Inflammatory macrophage treated with lipopolysaccharide for 1 hour (primary cell): Measurements from ENCODE around the gene ORC5.
"Not testable (repeated sequence)": the region's sequence is repeated elsewhere in the genome, so short reads cannot be mapped to it uniquely, and the experiment has no call there.

Source experiments
- DNase-seq, 2 donors: peaks; one replicate each; pipeline ENCODE4 v3.0.0-alpha.2; 2020 to 2022

ORC5 gene

DNA sequence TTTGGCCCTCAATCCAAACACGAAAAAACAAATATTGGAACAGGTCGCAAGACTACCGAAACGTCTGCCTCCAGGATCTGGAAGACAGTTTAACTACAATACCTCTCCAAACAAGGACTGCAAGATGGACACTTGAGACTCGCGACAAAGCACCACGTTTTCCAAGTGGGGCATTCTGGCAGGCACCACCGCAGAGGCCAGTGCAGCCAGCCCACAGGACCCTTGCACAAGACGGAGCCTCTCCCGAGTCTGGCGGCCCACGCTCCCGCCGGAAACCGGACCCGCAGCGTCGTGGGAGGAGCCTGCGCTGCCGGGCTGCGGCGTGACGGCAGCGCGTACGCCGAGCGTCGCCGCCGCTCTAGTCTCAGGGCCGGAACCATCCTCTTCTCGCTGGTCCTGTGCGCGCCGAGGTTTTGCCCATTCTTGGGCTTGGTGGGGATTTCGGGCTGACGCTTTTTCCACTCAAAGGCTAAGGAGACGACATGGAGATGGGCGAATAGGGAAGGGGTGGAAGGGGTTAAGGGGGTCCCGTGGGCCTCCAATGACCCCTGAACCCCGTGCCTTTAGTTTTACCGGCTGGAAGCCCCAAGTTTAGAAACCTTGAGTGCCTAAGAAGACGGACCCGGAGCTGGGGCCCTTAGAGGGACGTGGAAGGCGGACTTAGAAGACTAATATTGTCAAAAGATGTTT, at the start of gene ORC5:
Gene ORC5 (minus strand): TSS at position 283 of the 690 bp plus-strand sequence. CDS start 109 bp downstream, at position 174.
- DNase-seq = peak; percentile 88 to 92

DNA sequence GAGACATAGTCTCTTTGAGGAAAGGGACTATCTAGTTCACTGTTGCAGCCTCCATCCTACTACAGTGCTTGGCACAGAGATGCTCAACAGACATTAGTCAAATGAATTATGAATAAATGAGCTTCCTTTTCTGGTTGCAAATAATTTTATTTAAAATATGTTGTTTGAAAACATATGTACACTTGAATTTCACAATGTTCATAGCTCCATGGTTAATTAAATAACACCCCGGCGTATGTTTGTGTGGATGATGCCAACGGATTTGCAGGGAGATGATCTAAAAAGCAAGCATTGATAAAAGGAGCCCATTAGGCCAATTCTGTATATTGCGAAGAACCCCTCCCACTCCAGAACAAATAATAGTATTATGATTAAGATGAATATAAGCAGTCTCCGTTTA, 47.8 kb upstream of the ORC5 start:
- no peak for DNase-seq

DNA sequence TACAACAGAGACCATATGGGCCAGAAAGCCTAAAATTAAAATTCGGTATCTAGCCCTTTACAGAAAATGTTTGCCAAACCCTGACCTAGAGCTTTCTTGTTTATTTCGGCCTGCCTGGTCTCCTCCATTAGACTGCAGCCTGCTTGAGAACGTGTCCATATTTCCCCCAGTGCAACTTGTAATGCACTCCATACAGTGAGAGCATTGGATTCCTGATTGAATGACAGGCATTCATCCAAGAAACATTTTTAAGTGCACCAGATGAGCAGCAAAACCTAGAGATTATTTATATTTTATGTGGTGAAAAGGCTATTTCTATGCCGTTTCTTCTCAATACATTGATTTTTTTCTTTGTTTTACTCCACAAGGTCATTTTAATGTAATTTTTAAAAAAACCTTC, 47.4 kb upstream of the ORC5 start:
- DNase-seq = no peak

DNA sequence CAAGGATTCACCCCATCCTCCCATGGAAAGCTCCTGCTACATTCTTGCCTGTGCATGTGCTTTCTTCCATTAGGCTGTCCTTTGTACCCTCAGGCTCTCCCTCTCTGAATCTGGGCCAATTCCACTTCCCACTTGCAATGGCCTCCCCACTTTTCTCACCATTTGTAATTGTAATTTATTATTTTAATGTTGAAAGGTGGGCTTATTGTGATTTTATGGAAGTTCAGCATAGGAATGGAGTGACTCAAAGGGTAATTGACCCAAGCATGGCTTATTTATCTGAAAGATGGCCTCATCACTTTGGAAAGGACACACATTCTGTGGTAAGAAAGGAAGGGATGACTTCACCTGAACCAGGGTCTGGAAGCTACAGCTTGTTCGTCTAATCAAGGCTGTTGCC, 46.9 kb upstream of the ORC5 start:
- no peak for DNase-seq

DNA sequence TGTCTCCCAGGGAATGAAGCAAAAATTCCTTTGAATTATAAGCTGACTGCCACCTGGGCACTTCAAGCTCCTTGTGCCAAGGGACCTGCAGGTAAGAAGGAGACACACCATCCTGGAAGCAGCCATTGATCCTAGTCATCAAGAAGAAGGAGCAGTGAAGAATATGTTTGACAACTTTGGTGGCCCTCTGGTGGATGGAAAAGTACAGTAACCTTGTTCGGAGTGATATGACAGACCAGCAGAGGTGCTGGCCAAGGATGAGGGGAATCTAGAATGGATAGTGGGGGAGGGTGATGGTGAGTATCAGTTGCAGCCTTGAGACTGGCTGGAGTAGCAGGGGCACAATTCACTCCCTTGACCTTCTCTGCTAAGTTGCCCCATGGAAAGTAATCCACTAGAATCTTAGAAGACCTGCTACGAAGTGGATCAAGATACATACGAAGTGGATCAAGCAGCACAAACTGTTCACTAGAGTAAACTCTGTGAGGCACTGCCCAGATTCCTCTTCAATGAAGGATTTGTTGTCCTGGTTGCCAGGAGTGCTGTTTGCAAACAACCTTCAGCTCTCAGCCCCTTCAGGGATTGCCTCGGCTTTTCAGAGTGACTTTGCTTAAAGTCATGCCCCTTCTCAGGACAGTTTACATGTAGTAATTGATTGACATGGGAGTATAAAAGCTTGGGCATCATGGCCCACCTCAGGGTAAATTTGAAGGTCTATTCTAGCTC, 44.8 kb upstream of the ORC5 start:
- no peak for DNase-seq

DNA sequence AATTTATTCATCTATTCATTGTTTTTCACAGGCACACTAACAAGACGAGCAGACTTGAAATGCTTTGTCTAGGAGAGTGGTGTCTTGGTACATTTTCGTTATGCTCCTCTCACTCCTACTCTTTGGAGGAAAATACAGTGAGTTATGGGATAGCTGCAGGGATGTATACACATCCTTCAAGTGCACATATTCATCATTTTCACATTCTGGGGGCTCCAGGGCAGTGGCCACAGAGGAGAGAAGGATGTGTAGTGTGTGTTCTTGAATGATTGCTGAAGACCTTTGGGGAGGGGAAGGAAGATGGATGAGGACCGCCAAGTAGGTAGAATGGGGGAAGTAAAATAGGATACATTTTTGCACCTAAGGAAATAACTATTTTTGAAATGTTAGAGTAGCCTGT, 34.8 kb upstream of the ORC5 start:
- no peak for DNase-seq

DNA sequence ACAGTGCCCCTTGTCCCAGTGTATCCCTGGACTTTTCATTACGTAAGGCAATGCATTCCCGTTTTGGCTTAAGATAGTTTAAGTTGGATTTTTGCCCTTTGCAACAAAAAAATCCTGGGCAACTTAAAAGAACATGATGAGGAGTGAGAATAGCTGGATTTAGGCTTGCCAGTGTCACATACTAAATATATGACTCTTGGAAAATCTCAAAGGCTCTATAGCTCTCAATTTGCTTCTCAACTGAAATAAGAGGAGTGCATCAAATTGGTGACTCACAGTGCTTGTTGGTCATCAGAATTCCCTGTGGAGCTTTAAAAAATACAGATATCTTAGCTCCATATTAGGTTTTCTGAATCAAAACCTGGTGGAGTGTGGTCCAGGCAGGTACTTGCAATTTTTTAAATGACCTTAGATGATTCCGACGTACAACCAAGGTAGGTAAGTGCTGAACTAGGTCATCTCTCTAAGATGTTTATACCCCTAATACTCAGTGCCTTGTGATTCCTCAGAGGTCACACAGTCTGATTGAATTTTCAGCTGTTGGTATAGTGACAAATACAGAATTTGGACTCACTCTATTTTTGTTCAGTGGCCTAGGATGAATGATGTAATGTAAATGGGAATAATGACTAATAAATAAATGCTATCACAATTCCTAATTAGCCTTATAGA, 33.9 kb upstream of the ORC5 start:
- no peak for DNase-seq

DNA sequence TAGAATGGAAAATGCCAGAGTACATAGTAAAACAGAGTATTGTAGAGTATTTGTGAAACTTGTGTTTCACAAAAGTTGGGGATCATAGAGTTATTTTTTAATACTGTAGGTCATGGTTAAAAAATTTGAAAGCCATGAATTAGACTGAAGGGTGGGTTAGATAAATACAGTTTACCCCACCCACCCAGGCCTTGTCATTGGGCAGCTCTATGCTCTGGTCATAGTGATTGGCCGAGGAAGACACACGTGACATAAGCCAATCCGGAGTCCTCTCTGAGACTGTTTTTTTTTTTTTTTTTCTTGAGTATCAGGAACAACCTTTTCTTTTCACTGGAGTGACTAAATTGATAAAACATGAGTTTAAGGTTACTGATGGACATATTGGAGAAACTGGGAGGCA, 33.3 kb upstream of the ORC5 start:
- no peak for DNase-seq

DNA sequence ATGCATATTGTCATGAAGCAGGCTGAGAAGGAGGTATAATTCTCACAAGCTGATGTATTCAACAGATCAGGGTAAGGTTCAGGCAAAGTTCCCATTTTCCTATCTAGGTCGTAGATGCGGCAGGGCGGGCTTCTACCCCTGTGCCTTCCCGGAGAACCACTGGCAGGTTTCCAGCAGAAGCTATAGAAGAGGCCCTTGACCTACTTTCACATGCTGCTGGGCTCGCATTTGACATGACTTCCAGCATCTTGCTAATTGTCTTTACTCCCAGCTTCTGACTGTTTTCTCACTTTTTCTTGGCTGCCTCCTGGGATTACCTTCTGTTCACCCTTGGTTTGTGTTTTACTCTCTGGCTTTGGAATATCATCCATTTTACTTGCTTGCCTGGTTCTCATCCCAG, 32.6 kb upstream of the ORC5 start:
- no peak for DNase-seq

DNA sequence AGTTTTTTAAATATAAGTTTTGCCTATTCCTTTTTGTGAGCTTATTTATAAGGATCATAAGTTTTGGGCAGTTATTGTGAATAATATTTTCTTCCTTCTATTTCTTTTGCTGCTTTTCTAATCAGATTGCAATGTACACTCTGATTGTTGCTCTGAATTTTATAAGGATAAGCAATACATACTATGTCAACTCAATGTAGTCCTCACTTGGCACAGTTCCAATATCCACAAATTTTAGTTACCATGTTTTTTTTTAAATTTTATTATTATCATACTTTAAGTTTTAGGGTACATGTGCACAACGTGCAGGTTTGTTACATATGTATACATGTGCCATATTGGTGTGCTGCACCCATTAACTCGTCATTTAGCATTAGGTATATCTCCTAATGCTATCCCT, 27.2 kb upstream of the ORC5 start:
- not testable (repeated sequence) for DNase-seq

DNA sequence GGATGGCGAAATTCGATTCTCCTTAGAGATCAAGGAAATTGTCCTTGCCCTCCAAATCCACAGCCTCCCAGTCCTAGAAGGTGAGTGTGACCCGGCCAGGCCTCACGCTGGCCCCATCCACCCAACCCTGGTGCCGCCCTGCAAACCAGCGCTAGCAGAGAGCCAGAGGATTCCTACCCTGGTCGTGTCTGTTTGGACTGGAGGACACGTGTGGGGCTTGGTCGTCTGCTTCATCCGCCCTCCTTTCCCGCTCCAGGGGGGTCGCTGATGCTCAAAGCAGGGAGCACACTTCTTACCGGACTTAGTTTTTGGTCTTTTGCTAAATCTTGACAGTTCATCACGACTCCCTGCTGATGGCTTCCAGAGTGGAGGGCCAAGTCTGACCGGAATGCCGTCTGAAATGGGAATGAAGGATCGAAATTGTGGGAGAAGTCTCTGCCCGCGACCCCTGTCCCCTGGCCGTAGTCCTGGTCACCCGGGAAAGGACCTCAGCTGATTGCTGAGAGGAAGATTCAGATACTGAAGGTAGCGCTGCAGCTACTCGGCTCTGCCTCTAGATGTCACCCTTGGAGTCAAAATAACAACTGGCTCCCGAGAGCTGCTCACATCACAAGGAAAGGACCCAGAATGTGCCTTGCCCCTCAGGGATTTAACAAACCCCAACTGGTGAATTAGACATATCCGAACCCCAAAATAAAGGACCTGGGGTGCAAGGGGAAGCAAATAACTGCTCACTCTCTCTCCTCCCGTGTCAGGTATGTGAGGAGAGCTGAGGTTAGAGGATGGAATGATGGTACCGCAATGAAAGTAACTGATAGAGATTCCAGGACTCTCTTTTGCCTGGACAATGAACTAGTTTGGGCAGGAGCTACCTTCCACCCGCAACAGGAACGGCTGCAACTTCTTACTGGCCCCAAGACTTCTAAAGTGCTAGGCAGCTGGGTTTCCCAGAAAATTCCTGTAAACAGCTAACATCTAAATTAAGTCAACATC, 23.5 kb upstream of the ORC5 start:
- peak; percentile 26 to 54 for DNase-seq

DNA sequence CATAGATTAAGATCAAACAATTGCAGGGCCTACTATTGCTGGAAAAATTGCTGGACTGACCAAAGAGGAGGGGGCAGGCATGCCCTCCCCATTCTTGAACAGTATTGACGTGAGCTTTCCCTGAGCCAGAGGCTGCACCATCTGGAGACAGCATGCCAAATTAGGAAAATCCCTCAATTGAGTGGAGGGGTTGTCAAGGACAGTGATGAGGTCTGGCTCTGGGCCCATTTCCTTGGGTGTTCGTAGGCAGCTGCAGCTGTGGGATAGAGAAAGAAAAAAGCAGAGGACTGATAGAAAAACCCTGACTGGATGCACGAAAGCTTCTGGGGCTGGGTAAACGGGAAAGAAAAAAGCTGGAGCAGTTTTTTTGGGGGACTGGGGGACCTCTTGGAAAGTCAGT, 22.8 kb upstream of the ORC5 start:
- no peak for DNase-seq

DNA sequence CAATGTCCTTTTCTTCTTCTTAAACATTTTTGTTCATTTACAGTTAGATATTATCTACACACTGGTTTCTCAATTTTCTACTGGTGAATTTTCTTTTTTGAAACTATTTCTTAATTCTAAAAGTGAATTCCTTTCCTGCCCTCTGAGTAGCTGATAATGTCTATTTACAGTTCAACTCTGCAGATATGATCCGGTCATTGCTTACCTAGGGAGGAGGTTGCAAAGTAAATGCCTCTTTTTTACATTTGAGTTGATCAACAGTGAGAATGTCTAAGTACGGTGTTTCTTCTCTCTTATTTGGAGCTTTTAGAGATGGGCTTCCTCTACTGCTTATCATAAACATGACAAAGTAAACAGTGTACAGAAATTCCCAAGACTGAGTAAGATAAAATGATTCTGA, 20.6 kb upstream of the ORC5 start:
- DNase-seq = no peak

DNA sequence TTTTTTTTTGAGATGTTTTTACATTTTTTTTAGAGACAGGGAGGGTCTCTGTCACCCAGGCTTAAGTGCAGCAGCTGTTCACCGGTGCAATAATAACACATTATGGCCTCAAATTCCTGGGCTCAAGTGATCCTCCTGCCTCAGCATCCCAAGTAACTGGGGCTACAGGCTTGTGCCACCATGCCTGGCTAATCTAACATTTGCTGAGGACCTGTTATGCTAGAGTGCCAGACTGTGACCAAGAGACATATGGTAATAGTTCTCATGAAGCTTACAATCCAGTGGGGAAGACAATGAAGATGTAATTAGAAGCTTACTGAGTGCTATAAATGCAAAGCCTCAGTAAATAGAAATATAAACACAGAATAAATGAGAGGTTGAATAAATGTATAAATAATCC, 17.6 kb upstream of the ORC5 start:
- no peak for DNase-seq

DNA sequence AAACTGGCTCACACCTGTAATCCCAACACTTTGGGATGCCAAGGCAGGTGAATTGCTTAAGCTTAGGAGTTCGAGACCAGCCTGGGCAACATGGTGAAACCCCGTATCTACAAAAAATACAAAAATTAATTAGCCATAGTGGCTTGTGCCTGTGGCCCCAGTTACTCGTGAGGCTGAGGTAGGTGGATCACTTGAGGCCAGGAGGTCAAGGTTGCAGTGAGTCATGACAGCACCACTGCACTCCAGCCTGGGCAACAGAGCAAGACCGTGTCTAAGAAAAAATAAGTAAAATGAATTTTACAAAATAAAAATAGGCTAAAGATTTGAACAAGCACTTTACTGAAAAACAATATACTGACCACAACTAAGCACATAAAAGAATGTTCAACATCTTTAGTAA, 9.8 kb upstream of the ORC5 start:
- DNase-seq = no peak

DNA sequence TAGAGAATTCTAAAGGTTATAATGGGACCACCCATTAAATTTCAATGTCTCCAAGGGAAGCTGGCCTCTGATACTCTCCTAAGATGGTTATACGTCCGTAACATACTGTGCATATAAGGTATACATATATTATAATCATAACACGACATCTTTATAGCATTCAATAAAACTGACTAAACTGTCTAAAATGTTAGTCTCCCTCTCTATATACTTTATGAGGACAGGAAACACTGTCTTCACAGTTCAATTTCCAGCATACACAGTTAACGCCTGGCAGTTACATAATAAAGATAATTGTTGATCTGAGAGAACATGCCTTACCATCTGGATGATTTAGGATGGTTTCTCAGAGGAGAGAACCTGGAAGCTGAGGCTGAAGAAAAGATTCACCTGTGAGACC, 1.2 kb upstream of the ORC5 start:
- DNase-seq = no peak

DNA sequence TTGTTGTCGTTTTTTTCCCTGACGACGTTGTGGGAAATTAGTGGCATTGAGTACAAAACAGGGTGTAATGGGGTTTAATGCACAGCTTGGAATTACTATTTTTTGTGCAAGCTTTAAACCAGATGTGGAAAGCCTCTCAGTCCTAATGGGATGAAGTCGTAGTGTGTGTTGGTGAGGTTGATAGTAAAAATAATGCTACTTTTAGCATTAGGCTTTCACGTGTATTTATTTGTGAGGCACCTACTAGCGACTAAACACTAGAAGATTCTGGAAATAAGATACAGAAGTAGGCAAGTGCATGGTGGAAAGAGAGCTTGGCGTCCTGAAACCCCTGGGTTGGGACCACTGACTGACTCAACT, 588 bp upstream of the ORC5 start:
- DNase-seq = no peak

DNA sequence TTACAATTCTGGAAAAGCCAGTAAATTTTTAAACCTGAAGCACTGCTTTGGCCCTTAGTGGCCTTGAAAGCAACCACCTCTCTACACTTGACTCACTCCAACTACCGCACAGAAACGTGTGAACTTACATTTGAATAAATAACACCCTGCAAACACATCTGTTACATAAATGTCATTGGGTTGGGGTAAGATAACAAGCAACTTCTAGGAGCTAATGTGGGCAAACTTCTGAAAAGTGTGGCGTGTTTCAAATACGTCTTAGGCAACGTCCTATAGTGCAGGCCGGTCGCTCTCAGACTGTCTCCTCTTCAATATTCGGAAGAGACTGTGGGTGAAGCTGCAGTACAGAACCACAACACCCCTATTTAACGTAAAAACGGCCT, 474 bp downstream of the ORC5 start:
- peak in 1 of 2 donors; percentile 16 for DNase-seq

DNA sequence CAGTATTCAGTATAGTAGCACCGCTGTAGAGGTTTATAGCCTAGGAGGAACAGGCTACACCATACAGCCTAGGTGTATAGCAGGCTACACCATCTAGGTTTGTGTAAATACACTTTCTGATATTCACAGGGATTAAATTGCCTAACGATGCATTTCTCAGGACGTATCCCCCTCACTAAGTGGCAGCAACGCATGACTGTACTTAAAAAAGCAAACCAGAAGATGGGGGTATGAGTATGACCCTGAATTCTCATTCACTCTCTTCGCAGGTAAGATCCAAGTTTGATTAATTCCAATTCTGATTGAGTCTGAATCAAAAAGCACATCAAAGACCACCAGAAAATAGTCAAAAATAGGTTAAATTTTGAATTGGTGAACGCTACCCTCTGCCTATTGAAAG, 972 bp downstream of the ORC5 start:
- no peak for DNase-seq

DNA sequence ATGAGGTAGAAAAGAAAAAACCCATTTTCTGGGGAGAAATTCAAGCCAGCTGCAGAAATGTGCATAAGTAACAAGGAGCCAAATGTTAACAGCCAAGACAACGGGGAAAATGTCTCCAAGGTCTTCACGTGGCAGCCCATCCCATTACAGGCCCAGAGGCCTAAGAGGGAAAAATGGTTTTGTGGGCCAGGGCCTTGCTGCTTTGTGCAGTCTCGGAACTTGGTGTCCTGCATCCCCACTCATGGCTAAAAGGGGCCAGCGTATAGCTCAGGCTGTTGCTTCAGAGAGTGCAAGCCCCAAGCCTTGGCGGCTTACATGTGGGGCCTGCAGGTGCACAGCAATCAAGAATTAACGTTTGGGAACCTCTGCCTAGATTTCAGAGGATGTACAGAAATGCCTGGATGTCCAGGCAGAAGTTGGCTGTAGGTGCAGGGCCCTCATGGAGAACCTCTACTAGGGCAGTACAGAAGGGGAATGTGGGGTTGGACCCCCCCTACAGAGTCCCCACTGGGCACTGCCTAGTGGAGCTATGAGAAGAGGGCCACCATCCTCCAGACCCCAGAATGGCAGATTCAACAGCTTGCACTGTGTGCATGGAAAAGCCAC, 9.0 kb downstream of the ORC5 start:
- no peak for DNase-seq

DNA sequence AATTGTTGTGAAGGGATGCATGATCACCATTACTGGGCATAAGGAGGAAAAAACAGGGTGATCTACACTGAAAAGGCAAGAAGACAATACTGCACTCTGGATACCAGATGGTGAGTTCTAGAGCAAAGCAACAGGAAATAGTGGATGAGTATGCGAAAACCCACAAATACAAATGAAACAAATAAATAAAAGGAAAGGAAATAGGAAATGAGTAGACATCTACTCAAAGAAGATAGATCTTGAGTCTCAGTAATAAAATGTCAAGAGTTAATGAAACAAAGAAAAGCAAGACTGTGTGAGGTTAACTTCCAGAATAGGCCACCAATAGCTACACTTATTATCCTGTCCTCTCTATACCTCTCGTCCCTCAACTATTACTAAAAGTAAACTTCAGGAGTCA, 11.7 kb downstream of the ORC5 start:
- no peak for DNase-seq

DNA sequence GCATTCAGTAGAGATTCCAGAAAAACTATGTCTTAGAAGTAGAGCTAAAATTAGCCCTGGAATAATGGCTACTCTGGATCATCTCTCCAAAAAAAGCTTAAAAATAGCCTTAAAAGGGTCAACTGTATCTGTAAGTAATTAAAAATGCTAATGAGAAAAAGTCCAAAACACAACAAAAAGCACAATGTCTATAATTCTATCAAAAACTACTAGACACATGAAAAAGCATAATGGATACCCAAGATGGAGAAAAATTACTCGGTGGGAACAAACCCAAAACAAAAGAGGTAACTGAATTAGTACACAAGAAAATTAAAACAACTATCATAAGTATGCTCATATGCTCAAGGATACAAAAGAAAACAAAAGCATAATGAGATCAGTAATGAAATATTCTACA, 15.4 kb downstream of the ORC5 start:
- no peak for DNase-seq

DNA sequence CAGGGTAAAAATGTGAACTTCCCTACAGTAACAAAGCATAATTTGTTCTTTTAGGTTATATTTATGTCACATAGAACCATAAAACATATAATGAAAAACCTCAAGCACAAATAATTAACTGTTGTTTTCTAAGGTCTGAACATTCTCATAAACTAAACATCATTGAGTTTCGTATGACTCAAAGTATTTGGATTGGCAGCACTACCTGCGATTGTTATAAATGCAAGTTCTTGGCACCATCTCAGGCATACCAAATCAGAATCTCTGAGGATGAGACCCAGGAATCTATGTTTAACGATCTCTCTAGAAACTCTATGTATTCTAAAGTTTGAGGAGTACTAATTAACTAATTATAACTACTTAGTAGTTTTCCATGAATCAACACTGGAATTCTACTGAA, 22.5 kb downstream of the ORC5 start:
- no peak for DNase-seq
